ENCODE results near the gene CDKAL1. TPM values are rescaled to one million over a fixed set of nuclear protein-coding genes. Genes with fewer than 3 reads are reported as not detected.

Gene CDKAL1
- total RNA-seq, 2 experiments from 2014 or later: 20.4 TPM

DNA sequence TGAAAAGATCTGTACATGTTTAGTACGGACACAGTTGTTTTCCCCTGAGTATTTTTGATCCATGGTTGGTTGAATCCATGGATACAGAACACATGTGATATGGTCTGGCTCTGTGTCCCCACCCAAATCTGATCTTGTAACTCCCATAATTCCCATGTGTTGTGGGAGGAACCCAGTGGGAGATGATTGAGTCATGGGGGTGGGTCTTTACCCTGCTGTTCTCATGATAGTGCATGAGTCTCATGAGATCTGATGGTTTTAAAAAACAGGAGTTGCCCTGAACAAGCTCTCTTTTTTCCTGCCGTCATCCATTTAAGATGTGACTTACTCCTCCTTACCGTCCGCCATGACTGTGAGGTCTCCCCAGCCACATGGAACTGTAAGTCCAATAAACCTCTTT, 139.2 kb downstream of the CDKAL1 start:
- Mint-ChIP-seq H3K36me3 (ENCODE audit: low read depth) (peaks cover 10% of the 10 kb centered on the region), H3K9me3 (no peaks in the 10 kb centered on the region), H3K27me3 (ENCODE audit: low read depth) (no peaks in the 10 kb centered on the region), H3K27ac (no peak overlapping the region), H3K4me1 (ENCODE audit: low read depth) (peaks cover 22% of the 10 kb centered on the region), H3K4me3 (no peak overlapping the region)
- CTCF ChIA-PET: no interaction called here
- intact Hi-C loops (cut with micrococcal nuclease): no loop called here
- DNase-seq: no peak

DNA sequence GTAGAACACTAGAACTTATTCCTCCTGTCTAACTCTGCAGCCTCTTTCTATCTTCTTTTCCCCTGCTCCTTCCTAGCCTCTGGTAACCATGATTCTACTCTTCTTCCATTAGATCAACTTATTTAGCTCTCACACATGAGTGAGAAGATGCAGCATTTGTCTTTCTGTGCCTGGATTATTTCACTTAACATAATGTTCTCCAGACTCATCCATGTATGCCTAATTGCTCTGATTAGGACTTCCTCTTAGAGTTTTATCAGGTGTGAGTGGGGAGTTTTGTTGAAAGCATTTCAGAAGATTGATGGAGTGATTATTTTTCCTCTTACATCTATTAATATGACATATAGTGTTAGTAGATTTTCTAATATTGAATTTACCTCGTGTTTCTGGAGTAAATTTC, 140.4 kb downstream of the CDKAL1 start:
- H3K36me3 Mint-ChIP-seq (ENCODE audit: low read depth): peaks cover 7% of the 10 kb centered on the region

DNA sequence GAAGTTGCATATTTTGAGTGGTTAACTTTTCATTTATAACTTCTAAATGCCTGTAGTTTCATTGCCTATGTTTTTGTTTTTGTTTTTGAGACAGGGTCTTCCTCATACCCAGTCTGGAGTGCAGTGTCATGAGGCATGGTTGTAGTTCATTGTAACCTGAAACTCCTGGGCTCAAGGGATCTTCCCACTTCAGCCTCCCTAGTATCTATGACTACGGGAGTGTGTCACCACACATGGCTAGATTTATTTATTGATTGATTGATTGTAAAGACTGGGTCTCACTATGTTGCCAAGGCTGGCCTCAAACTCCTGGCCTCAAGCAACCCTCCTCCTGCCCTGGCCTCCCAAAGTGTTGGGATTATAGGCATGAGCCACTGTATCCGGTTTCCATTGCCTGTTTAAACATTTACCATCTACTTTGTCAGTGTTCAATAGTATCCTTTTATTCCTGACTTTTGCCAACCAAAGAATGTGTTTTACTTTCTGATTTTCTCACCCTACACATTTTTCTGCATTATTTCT, 144.6 kb downstream of the CDKAL1 start:
- CTCF ChIA-PET: no interaction called here
- H3K36me3 Mint-ChIP-seq (ENCODE audit: low read depth): peaks cover 3% of the 10 kb centered on the region
- no peak overlapping the region for H3K27ac Mint-ChIP-seq
- no peaks in the 10 kb centered on the region for H3K27me3 Mint-ChIP-seq (ENCODE audit: low read depth)
- intact Hi-C loops (cut with micrococcal nuclease): no loop called here
- H3K4me3 Mint-ChIP-seq: no peak overlapping the region
- DNase-seq: no peak
- no peaks in the 10 kb centered on the region for H3K9me3 Mint-ChIP-seq
- H3K4me1 Mint-ChIP-seq (ENCODE audit: low read depth): peaks cover 24% of the 10 kb centered on the region

More for the DNA sequence above, 140.4 kb downstream of the CDKAL1 start:
- H3K27ac Mint-ChIP-seq: no peak overlapping the region
- no peak overlapping the region for H3K4me3 Mint-ChIP-seq
- DNase-seq: no peak
- intact Hi-C loops (cut with micrococcal nuclease): no loop called here
- H3K9me3 Mint-ChIP-seq: no peaks in the 10 kb centered on the region
- CTCF ChIA-PET: no interaction called here
- no peaks in the 10 kb centered on the region for H3K27me3 Mint-ChIP-seq (ENCODE audit: low read depth)
- H3K4me1 Mint-ChIP-seq (ENCODE audit: low read depth): peaks cover 21% of the 10 kb centered on the region

DNA sequence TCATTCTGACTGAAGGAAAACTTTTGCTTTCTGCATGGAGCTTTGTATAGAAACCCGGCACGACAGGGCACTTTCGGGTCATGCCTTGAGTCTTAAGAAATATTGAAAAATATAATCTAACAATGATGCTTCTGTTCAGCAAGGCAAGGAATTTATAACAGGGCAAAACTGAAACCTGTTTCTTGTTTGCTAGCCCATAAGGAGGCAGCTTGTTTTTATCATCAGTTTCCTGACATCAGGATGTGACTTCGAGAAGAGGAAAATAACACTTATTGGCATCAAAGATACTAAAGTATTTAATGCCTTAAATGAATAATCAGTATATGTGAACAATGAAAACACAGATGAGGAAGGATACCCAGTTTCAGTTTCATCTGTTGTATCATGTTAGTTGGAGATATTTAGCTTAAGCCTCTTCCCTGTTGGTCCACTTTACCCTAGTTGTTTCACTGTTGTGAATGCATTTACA, 146.5 kb downstream of the CDKAL1 start:
- CTCF ChIA-PET: no interaction called here
- no peak for DNase-seq
- H3K36me3 Mint-ChIP-seq (ENCODE audit: low read depth): peaks cover 1% of the 10 kb centered on the region
- peaks cover 32% of the 10 kb centered on the region for H3K4me1 Mint-ChIP-seq (ENCODE audit: low read depth)
- H3K4me3 Mint-ChIP-seq: no peak overlapping the region
- no peak overlapping the region for H3K27ac Mint-ChIP-seq
- no peaks in the 10 kb centered on the region for H3K9me3 Mint-ChIP-seq
- H3K27me3 Mint-ChIP-seq (ENCODE audit: low read depth): no peaks in the 10 kb centered on the region
- intact Hi-C loops (cut with micrococcal nuclease): no loop called here

DNA sequence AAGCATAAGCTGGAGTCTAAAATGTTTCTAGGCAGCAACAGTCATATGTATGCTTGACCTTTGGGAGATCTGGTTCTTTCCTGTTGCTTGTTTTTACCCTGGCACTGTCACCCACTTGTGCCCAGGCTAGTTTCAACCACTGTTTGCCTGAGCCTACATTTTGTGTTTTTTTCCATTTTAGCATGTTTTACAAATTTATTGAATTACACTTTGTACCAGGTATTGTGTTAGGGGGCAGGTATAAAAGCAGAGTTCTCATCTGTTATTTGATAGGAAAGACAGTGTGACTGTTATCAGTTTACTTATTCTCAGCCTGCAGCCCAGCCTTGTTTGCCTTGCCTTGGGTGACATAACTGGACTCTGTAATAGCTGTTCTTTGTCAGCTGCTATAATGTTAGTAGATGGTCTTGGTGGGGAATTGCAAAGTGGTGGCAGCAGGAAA, 147.0 kb downstream of the CDKAL1 start:
- intact Hi-C loops (cut with micrococcal nuclease): no loop called here
- Mint-ChIP-seq H3K27ac (no peak overlapping the region), H3K4me1 (ENCODE audit: low read depth) (peaks cover 35% of the 10 kb centered on the region), H3K9me3 (no peaks in the 10 kb centered on the region), H3K4me3 (no peak overlapping the region), H3K27me3 (ENCODE audit: low read depth) (no peaks in the 10 kb centered on the region), H3K36me3 (ENCODE audit: low read depth) (peaks cover 1% of the 10 kb centered on the region)
- no peak for DNase-seq
- CTCF ChIA-PET: no interaction called here

DNA sequence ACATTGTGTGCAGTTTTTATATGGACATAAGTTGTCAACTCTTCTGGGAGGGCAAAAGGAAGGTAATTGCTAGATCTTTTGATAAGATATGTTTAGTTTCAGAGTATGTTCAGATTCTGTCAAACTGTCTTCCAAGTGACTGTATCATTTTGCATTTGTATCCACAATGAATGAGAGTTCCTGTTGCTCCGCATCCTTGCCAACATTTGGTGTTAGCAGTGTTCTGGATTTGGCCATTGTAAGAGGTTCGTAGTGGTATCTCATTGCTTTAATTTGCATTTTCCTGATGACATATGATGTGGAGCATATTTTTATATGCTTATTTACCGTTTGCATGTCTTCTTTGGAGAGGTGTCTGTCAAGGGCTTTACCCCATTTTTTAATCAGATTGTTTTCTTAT, 150.2 kb downstream of the CDKAL1 start:
- CTCF ChIA-PET: no interaction called here
- DNase-seq: no peak
- Mint-ChIP-seq H3K9me3 (no peaks in the 10 kb centered on the region), H3K27me3 (ENCODE audit: low read depth) (no peaks in the 10 kb centered on the region), H3K36me3 (ENCODE audit: low read depth) (no peaks in the 10 kb centered on the region), H3K4me1 (ENCODE audit: low read depth) (peaks cover 50% of the 10 kb centered on the region), H3K4me3 (no peak overlapping the region), H3K27ac (no peak overlapping the region)
- intact Hi-C loops (cut with micrococcal nuclease): no loop called here

DNA sequence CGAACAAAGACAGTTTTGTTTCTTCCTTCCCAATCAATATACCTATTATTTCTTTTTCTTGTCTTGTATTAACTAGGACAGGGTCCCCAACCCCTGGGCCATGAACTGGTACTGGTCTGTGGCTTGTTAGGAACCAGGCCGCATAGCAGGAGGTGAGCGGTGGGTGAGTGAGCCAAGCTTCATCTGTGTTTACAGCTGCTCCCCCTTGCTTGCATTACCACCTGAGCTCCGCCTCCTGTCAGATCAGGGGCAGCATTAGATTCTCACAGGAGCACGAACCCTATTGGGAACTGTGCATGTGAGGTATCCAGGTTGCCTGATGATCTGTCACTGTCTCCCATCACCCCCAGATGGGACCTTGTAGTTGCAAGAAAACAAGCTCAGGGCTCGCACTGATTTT, 151.9 kb downstream of the CDKAL1 start:
- Mint-ChIP-seq H3K27ac (no peak overlapping the region), H3K9me3 (no peaks in the 10 kb centered on the region), H3K4me3 (no peak overlapping the region), H3K4me1 (ENCODE audit: low read depth) (peaks cover 46% of the 10 kb centered on the region), H3K36me3 (ENCODE audit: low read depth) (no peaks in the 10 kb centered on the region), H3K27me3 (ENCODE audit: low read depth) (no peaks in the 10 kb centered on the region)
- CTCF ChIA-PET: interaction anchor here (0.6 kb wide), 1 partner anchor 220 kb away, joined by 3 read pairs; no protein-coding TSS in a partner anchor
- no peak for DNase-seq
- intact Hi-C loops (cut with micrococcal nuclease): no loop called here

DNA sequence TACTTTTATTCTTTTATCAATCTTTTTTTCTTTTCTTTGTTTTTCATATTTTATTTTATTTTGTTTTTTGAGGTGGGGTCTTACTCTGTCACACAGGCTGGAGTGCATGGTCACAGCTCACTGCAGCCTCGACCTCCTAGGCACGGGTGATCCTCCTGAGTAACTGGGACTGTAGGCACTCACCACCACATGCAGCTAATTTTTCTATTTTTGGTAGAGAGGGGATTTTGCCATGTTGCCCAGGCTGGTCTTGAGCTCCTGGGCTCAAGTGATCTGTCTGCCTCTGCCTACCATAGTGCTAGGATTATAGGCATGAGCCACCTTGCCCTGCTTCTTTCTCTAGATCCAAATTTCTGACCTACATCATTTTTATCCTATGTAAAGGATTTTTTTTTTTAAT, 153.2 kb downstream of the CDKAL1 start:
- no peak overlapping the region for H3K4me3 Mint-ChIP-seq
- CTCF ChIA-PET: interaction anchor here (0.7 kb wide), 1 partner anchor 100 kb away, joined by 3 read pairs; no protein-coding TSS in a partner anchor
- H3K4me1 Mint-ChIP-seq (ENCODE audit: low read depth): peaks cover 52% of the 10 kb centered on the region
- intact Hi-C loops (cut with micrococcal nuclease): no loop called here
- no peak overlapping the region for H3K27ac Mint-ChIP-seq
- H3K9me3 Mint-ChIP-seq: no peaks in the 10 kb centered on the region
- H3K27me3 Mint-ChIP-seq (ENCODE audit: low read depth): no peaks in the 10 kb centered on the region
- no peaks in the 10 kb centered on the region for H3K36me3 Mint-ChIP-seq (ENCODE audit: low read depth)
- DNase-seq: no peak

DNA sequence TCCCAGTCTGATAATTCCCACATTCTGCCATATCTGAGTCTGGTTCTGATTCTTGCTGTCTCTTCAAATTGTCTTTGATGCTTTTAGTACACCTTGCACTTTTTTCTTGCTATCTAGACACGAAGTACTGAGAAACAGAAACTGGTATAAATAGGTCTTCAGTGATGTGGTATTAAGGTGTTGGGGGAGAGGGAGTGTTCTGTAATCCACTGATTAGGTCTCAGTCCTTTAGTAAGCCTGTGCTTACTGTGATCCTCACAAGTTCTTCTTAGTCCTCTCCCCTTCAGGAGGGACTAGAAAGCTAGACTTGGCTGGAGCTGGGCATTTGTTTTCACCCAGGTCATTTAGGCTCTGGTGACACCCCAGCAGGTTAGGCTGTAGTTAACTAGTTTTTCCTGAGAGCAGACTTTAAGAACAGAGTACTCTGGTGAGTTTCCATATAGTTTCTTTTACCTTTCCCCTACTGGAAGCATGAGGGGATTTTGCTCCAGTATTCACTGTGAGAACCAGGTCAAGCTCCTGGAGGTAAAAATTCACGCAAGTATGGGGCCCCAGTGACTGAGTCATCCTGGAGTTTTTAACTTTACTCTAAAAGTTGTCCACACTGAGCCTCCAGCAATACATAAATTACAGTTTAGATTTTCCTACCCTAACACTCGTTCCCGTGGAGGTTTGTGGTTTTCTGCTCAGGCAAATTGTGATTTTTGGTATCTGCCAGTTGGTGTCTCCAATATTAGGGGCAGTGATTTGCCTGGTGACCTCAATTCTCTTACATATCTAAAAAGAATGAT, 154.6 kb downstream of the CDKAL1 start:
- H3K9me3 Mint-ChIP-seq: no peaks in the 10 kb centered on the region
- intact Hi-C loops (cut with micrococcal nuclease): loop anchor here (2.0 kb wide), 1 partner anchor 20 kb away; no protein-coding TSS in a partner anchor

DNA sequence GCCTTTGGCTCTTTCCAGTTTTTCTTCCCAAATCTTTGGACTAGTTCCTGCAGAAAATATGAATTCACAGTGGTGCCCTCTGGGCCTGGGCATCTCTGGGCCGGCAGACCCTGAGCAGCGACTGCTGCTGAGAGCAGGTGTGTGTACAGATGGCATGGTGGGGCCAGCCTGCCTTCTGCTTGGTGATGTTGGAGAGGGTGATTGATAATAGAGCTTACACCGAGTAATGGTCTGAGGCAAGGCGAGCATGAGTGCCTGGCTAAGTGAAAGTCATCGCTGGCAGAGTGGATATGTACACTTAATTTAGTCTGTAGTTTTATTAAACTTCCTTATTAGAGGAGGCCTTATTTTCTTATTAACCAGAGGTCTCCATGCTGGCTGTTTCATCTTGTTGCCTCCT, 156.9 kb downstream of the CDKAL1 start:
- no peak overlapping the region for H3K27ac Mint-ChIP-seq
- H3K4me1 Mint-ChIP-seq (ENCODE audit: low read depth): peaks cover 50% of the 10 kb centered on the region
- H3K4me3 Mint-ChIP-seq: no peak overlapping the region
- no peaks in the 10 kb centered on the region for H3K9me3 Mint-ChIP-seq
- CTCF ChIA-PET: no interaction called here
- intact Hi-C loops (cut with micrococcal nuclease): no loop called here
- no peak for DNase-seq
- H3K36me3 Mint-ChIP-seq (ENCODE audit: low read depth): peaks cover 2% of the 10 kb centered on the region
- H3K27me3 Mint-ChIP-seq (ENCODE audit: low read depth): no peaks in the 10 kb centered on the region

More for the DNA sequence above, 154.6 kb downstream of the CDKAL1 start:
- Mint-ChIP-seq H3K27me3 (ENCODE audit: low read depth) (no peaks in the 10 kb centered on the region), H3K36me3 (ENCODE audit: low read depth) (peaks cover 2% of the 10 kb centered on the region), H3K27ac (no peak overlapping the region), H3K4me1 (ENCODE audit: low read depth) (peaks cover 61% of the 10 kb centered on the region), H3K4me3 (no peak overlapping the region)
- CTCF ChIA-PET: interaction anchor here (0.6 to 0.9 kb wide), 2 partner anchors 354 to 553 kb away, joined by 3 read pairs; no protein-coding TSS in a partner anchor
- peak; percentile 20 for DNase-seq

DNA sequence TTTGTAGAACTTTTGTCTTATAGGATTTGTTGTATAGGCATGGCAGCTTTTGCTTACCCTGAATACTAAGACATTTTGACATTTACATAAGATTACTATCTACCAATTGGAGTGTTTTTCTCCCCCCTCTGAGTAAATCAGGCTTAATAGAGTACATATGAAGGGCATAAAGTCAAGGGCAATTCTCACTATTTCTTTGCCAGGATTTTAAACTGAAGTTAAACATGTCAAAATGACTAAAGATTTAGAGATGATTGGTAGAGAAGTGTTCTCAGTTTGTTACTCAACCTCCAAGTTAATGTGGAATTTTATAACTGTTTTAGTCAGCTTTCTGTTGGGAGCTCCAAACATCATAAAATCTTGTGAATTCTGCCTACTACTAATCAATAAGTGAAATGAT, 157.8 kb downstream of the CDKAL1 start:
- CTCF ChIA-PET: interaction anchor here (0.6 kb wide), 1 partner anchor 214 kb away, joined by 3 read pairs; no protein-coding TSS in a partner anchor
- peaks cover 4% of the 10 kb centered on the region for H3K36me3 Mint-ChIP-seq (ENCODE audit: low read depth)
- DNase-seq: no peak
- H3K4me3 Mint-ChIP-seq: no peak overlapping the region
- H3K27ac Mint-ChIP-seq: no peak overlapping the region
- intact Hi-C loops (cut with micrococcal nuclease): no loop called here
- peaks cover 50% of the 10 kb centered on the region for H3K4me1 Mint-ChIP-seq (ENCODE audit: low read depth)
- no peaks in the 10 kb centered on the region for H3K9me3 Mint-ChIP-seq
- no peaks in the 10 kb centered on the region for H3K27me3 Mint-ChIP-seq (ENCODE audit: low read depth)

DNA sequence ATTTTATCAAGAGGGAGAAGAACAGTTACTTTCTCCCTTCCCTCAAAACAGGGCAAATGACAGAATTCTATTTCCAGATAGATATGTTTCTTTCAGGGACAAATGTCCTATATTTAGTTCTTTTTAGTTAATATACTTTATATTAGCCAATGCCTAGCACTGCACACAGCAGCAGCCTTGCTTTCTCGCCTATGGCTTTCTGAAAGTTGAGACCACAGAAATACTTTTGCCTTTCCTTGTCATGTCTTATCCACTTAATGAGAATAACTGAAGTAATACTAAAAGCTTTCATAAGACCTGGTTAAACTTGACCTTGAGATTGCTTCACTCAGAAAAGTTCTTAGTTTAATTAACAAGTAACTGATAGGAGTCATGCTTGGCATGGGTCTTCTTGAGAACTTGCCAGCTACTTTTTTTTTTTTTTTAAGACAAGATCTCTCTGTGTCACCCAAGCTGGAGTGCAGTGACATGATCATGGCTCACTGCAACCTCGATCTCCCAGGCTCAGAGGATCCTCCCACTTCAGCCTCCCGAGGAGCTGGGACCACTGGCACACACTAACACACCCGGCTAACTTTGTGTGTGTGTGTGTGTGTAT, 159.3 kb downstream of the CDKAL1 start:
- CTCF ChIA-PET: no interaction called here
- Mint-ChIP-seq H3K27ac (no peak overlapping the region), H3K27me3 (ENCODE audit: low read depth) (no peaks in the 10 kb centered on the region), H3K4me3 (no peak overlapping the region), H3K9me3 (no peaks in the 10 kb centered on the region), H3K36me3 (ENCODE audit: low read depth) (peaks cover 4% of the 10 kb centered on the region), H3K4me1 (ENCODE audit: low read depth) (peaks cover 46% of the 10 kb centered on the region)
- intact Hi-C loops (cut with micrococcal nuclease): no loop called here
- no peak for DNase-seq
